ENCODE results near the gene TCF25.
A peak's percentile ranks its signal among the peaks of the same experiment; 100 is the strongest.

TCF25 gene

GRCh38 chr16:89915303-89916232 is 42.2 kb downstream of the TCF25 start:
- no peak overlapping the region for H3K4me3 ChIP-seq (ENCODE audit: low read depth, low read length)
- DNase-seq (ENCODE audit: low read depth): no peak
- TF ChIP-seq CTCF (IDR thresholded peaks at IDR 0.05; ENCODE audit: low read depth, low read length, missing control alignments): no peak
- in situ Hi-C loops (cut with HindIII; ENCODE audit: low sequenced_read_pairs): no loop called here

GRCh38 chr16:89917773-89918452 is 44.5 kb downstream of the TCF25 start:
- no peak for TF ChIP-seq CTCF (IDR thresholded peaks at IDR 0.05; ENCODE audit: low read depth, low read length, missing control alignments)
- peak overlapping the region; percentile 32 for H3K4me3 ChIP-seq (ENCODE audit: low read depth, low read length)
- no peak for DNase-seq (ENCODE audit: low read depth)
- in situ Hi-C loops (cut with HindIII; ENCODE audit: low sequenced_read_pairs): no loop called here

- no peak for DNase-seq (ENCODE audit: low read depth)
- H3K4me3 ChIP-seq (ENCODE audit: low read depth, low read length): peak within 1 kb of the TSS; percentile 32
- in situ Hi-C loops (cut with HindIII; ENCODE audit: low sequenced_read_pairs): no loop called here
- TF ChIP-seq CTCF (IDR thresholded peaks at IDR 0.05; ENCODE audit: low read depth, low read length, missing control alignments): peak; percentile 55
Measured at GRCh38 chr16:89918453-89919347, 45.3 kb downstream of the TCF25 start, which contains the start of gene MC1R. Gene MC1R (plus strand): TSS chr16:89918862. CDS start chr16:89919259, 397 bp downstream.

- H3K4me3 ChIP-seq (ENCODE audit: low read depth, low read length): no peak overlapping the region
- no peak for DNase-seq (ENCODE audit: low read depth)
- no peak for TF ChIP-seq CTCF (IDR thresholded peaks at IDR 0.05; ENCODE audit: low read depth, low read length, missing control alignments)
- in situ Hi-C loops (cut with HindIII; ENCODE audit: low sequenced_read_pairs): no loop called here
Measured at GRCh38 chr16:89919535-89920406, 46.4 kb downstream of the TCF25 start.

GRCh38 chr16:89920723-89921122 is 47.3 kb downstream of the TCF25 start:
- in situ Hi-C loops (cut with HindIII; ENCODE audit: low sequenced_read_pairs): no loop called here
- H3K4me3 ChIP-seq (ENCODE audit: low read depth, low read length): no peak overlapping the region
- no peak for TF ChIP-seq CTCF (IDR thresholded peaks at IDR 0.05; ENCODE audit: low read depth, low read length, missing control alignments)
- DNase-seq (ENCODE audit: low read depth): no peak

All from astrocyte of the cerebellum (primary cell).